Measurements from ENCODE around the gene TBC1D5. TPM values are rescaled to one million over a fixed set of nuclear protein-coding genes. Genes with fewer than 3 reads are reported as not detected.
A peak's percentile ranks its signal among the peaks of the same experiment; 100 is the strongest.

TBC1D5 gene
- total and polyA plus RNA-seq, 2 of the 8 experiments (the other 6 are each of a cell fraction or from before 2014, with no cell fraction given), result 11.0 to 22.9 TPM

DNA sequence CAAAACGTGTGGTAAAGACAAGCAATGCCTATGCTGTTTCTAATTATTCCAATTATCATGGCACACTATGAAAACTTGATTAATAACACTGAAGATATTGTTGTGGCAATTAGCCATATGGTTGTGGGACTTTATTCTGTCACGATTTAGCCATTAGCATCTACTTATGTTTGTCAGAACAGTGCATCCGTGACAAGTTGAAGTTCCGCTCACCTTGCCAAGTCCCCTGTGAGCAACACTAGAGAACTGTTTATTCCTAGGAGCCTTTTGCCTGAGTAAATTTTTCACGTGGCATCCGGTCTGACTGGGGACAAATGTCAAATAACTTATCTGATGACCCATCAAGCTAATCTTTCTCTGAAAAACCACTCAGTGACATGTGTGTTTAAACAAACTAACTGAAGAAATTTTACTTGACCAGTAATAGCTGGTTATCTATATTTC lies 403.3 kb downstream of the TBC1D5 start:
- peak; percentile 60 for FAIRE-seq
- H3K4me1 ChIP-seq (replicated peaks in 1 of 4; ENCODE audit: control insufficient read depth in 3 of 4, insufficient read depth in 4 of 4, low read length in 3 of 4), result no peaks in the 10 kb centered on the region; a peak in 1 of 7 replicates

More for the DNA sequence above, 403.3 kb downstream of the TBC1D5 start:
- Histone ChIP-seq H3K23me2 (ENCODE audit: low read depth, low read length) (no peaks in the 10 kb centered on the region), H3K14ac (ENCODE audit: insufficient read length) (no peak overlapping the region), H3K18ac (ENCODE audit: extremely low read depth, low read length) (no peak overlapping the region), H4K91ac (replicated peaks; ENCODE audit: insufficient read length, low read length) (no peak overlapping the region), H3K4me2 (ENCODE audit: insufficient read depth in 1 of 2, low read depth in 2 of 2, low read length in 2 of 2) (no peak overlapping the region), H3K23ac (ENCODE audit: insufficient read length) (no peak overlapping the region), H4K20me1 (replicated peaks in 1 of 2; ENCODE audit: control insufficient read depth in 1 of 2, insufficient read depth in 2 of 2, low read length in 2 of 2) (no peaks in the 10 kb centered on the region), H3K79me2 (ENCODE audit: control insufficient read depth in 1 of 2, insufficient read depth in 2 of 2, low read length in 2 of 2) (no peaks in the 10 kb centered on the region), H3K56ac (replicated peaks; ENCODE audit: insufficient read length, low read depth, low read length) (no peak overlapping the region), H2BK120ac (replicated peaks; ENCODE audit: low read depth, low read length) (no peak overlapping the region), H3K4me3 (ENCODE audit: extremely low read depth in 1 of 4, insufficient read depth in 2 of 4, low read depth in 3 of 4, low read length in 4 of 4) (no peak overlapping the region), H2AK5ac (ENCODE audit: low read depth, low read length) (no peak overlapping the region), H2BK15ac (ENCODE audit: low read length) (no peak overlapping the region), H3K36me3 (ENCODE audit: control insufficient read depth in 2 of 4, insufficient read depth in 4 of 4, low read length in 3 of 4) (no peaks in the 10 kb centered on the region), H3K27me3 (replicated peaks in 1 of 4; ENCODE audit: control insufficient read depth in 3 of 4, extremely low read depth in 1 of 4, insufficient read depth in 3 of 4, low read length in 3 of 4) (no peaks in the 10 kb centered on the region), H3K9me3 (ENCODE audit: insufficient read depth in 2 of 2, low read depth in 1 of 2, low read length in 1 of 2) (no peaks in the 10 kb centered on the region), H3K9ac (replicated peaks in 1 of 4; ENCODE audit: extremely low read depth in 1 of 4, low read depth in 3 of 4, low read length in 3 of 4) (no peak overlapping the region), H2BK12ac (ENCODE audit: low read depth, low read length) (no peak overlapping the region), H2BK20ac (ENCODE audit: low read length) (no peak overlapping the region), H3K27ac (ENCODE audit: low read depth, low read length) (no peak overlapping the region), H3K79me1 (ENCODE audit: low read depth, low read length) (no peaks in the 10 kb centered on the region), H3K4ac (replicated peaks; ENCODE audit: insufficient read length, low read depth, low read length) (no peak overlapping the region), H2BK5ac (ENCODE audit: low read depth, low read length) (no peak overlapping the region), H4K8ac (ENCODE audit: extremely low read depth, insufficient read depth, low read length) (no peak overlapping the region), H4K5ac (ENCODE audit: insufficient read length, low read depth, low read length) (no peak overlapping the region), H2AFZ (ENCODE audit: low read length) (no peak overlapping the region)
- ChIA-PET CTCF (ENCODE audit: partially characterized antibody) (no interaction called here), POLR2A (ENCODE audit: partially characterized antibody) (no interaction called here)
- TF ChIP-seq, protein P1, sequence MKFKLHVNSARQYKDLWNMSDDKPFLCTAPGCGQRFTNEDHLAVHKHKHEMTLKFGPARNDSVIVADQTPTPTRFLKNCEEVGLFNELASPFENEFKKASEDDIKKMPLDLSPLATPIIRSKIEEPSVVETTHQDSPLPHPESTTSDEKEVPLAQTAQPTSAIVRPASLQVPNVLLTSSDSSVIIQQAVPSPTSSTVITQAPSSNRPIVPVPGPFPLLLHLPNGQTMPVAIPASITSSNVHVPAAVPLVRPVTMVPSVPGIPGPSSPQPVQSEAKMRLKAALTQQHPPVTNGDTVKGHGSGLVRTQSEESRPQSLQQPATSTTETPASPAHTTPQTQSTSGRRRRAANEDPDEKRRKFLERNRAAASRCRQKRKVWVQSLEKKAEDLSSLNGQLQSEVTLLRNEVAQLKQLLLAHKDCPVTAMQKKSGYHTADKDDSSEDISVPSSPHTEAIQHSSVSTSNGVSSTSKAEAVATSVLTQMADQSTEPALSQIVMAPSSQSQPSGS (IDR thresholded peaks at IDR 0.05; ENCODE audit: low read length), result no peak
- TF ChIP-seq SP2 (IDR thresholded peaks at IDR 0.05; ENCODE audit: low read length) (no peak), POLR2A (IDR thresholded peaks at IDR 0.05; ENCODE audit: control extremely low read depth in 1 of 2, low read depth in 2 of 2, low read length in 2 of 2) (no peak), BCL11A (IDR thresholded peaks at IDR 0.05; ENCODE audit: low read depth in 2 of 2, low read length in 2 of 2) (no peak), GTF2F1 (IDR thresholded peaks at IDR 0.05; ENCODE audit: borderline replicate concordance, low read depth, low read length) (no peak), CHD2 (IDR thresholded peaks at IDR 0.05; ENCODE audit: low read length) (no peak), CREB1 (IDR thresholded peaks at IDR 0.05) (no peak), TBP (IDR thresholded peaks at IDR 0.05; ENCODE audit: low read depth, low read length) (no peak), HDAC2 (IDR thresholded peaks at IDR 0.05; ENCODE audit: borderline replicate concordance in 1 of 2, low read depth in 2 of 2, low read length in 2 of 2) (no peak), CEBPB (IDR thresholded peaks at IDR 0.05; ENCODE audit: low read depth, low read length) (no peak)
- DNase-seq (ENCODE audit: low read depth in 1 of 2, low spot score in 2 of 2), result no peak
- WGBS, 2 experiments (ENCODE audit: extremely low coverage in 1 of 2, insufficient coverage in 1 of 2, insufficient read length in 1 of 2, insufficient replicate concordance in 2 of 2, low coverage in 1 of 2, low lambda C conversion rate in 2 of 2, missing lambda C conversion rate in 1 of 2), result 85% methylated on average over 6 of the region's 6 CpGs; no CpG with 5 or more reads in 1 of the 2 experiments
